ENCODE results near the gene PTK7.
"Not testable (repeated sequence)": the region's sequence is repeated elsewhere in the genome, so short reads cannot be mapped to it uniquely, and the experiment has no call there.

PTK7 gene

DNA sequence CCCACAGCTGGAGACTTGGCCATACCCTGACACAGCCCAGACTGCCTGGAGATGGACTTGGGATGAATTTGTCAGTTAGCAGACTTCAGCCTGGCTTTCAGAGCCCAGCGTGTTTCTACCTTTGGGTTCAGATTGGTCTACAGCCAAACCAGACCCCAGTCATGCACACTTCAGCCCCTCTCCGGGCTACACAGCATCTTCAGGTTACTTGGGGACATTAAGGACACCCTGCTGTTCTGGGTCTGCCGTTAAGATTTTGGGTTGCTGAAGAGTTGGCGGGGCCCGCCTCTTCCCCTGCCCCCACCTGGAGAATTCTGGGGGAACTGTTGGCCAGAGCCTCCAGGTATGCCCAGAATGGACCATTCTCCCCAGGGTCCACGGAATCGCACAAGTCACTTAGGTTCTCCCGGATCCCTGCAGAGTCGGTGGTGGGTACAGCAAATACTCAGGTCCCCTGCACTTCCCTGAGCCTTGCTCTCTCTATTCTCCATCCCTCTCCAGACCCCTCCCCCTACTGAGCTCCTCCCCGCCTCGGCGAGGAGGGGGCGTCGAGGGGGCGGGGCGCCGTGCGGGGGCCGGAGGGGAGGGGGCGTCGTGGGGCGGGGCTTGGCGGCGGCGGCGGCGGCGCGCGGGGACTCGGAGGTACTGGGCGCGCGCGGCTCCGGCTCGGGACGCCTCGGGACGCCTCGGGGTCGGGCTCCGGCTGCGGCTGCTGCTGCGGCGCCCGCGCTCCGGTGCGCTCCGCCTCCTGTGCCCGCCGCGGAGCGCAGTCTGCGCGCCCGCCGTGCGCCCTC, at the start of gene PTK7:
Gene PTK7, plus strand, starts transcription at position 645 of the 794 bp plus-strand sequence. CDS start 175 bp downstream, outside the sequence.
- DNase-seq (ENCODE audit: low spot score): peak; percentile 33

DNA sequence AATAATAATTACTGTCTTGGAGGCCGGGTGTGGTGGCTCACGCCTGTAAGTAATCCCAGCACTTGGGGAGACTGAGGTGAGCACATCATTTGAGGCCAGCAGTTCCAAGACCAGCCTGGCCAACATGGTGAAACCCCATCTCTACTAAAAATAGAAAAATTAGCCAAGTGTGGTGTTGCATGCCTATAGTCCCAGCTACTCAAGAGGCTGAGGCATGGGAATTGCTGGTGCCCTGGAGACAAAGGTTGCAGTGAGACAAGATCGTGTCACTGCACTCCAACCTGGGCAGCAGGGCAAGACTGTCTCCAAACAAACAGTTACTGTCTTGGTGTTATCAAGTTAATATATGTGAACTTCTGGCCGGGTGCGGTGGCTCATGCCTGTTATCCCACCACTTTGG, 49.7 kb upstream of the PTK7 start:
- DNase-seq (ENCODE audit: low spot score): no peak

DNA sequence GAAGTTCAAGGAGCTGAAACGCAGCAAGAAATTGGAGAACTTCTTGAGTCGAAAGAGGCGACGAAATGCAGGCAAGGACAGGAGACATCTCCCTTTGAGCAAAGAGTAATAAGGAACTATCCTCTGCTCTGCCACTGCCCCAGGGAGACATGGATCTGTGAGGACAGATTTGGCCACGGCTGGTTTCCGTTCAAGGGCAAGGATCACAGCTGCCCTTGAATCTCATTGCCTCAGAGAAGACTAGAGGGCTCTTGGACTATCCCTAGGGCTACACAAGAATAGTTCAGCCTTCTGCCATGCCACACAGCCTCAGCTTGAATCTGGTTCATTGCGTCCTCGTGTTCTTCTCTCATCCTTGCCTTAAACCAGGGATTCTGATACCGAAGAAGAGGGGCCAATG, 47.0 kb upstream of the PTK7 start:
- no peak for DNase-seq (ENCODE audit: low spot score)

DNA sequence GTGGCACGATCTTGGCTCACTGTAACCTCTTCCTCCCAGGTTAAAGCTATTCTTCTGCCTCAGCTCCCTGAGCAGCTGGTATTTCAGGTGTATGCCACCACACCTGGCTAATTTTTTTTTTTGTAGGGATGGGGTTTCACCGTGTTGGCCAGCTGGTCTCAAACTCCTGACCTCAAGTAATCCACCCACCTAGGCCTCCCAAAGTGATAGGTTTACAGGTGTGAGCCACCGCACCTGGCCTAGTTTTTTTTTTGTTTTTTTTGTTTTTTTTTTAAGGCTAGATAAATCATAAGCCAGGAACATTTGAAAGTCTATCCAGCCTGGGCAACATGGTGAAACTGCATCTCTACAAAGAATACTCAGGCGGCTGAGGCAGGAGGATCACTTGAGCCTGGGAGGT, 43.8 kb upstream of the PTK7 start:
- no peak for DNase-seq (ENCODE audit: low spot score)

DNA sequence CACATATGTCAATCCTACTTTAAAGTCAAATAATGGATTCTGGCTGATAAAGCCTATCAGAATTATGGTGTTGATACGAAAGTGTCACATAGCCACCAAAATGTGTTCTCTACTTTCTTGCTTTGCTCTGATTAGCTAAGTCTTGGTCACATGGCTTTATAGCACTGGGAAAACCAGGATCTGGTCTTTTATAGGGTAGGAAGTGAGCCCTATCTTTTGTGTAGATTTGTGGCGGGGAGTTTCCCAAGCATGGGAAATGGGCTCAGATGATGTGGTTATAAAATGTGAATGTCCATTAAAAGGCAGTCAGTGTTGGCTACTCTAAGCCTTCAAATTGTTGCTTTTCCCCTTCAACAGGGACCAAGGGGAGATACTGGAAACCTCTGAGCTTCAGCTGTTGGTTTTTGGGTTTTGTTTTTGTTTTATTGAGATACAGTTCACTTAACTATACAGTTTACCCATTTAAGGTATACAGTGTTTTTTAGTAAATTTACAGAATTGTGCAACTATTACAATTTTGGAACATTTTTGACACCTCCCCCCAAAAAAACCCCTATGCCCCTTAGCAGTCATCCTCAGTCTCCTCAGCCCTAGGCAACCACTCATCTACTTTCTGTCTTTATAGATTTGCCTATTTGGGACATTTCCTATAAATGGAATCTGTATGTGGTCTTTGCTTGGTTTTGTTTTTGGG, 42.5 kb upstream of the PTK7 start:
- no peak for DNase-seq (ENCODE audit: low spot score)

DNA sequence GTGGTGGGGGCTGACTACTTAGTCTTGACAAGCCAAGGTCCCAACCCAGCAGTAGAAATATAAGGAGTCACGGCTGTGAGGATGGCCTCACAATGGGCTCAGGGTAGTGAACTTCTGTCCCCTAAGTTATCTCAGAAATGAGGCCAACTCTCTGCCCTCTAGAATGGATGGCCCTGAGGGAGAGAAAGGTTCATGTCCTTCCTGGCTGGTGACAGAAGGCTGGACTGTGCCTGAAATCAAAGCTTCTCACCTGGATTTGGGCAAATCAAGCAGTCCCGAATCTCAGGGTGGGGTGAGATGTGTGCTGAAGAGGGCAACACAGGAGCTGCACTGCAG, 42.0 kb upstream of the PTK7 start:
- DNase-seq (ENCODE audit: low spot score): no peak

DNA sequence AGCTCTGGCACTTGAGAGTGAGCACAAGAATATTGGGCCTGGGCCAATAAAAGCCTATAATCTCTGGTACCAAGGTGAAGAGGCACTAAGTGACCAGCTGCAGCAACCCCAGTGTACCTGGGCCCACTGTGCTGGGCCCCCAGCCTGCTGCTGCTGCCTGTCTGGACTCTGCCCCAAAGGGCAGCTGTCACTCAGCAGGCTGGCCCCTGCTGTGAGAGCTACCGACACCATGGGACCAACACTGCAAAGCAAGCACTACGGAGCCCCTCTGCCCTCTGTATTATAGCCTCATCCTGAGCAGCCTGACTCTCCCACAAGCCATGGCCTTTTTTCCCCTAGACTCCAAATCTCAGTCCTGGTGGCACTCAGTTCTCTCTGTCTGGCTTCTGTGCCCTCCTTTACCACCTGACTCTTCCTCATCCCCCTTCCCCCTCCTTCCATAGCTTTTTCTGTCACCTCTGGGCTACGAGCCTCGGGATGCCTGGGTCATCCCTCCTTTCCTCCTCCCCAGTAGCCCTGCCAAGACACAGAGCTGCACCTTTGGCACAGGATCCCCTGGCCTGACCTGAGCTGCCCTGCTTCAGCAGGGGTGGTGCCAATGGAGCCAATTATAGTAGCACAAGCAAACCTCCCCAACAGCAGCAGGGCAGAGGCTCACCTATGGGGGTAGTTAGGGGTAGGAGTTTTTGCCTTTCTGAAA, 40.5 kb upstream of the PTK7 start:
- DNase-seq (ENCODE audit: low spot score): no peak

DNA sequence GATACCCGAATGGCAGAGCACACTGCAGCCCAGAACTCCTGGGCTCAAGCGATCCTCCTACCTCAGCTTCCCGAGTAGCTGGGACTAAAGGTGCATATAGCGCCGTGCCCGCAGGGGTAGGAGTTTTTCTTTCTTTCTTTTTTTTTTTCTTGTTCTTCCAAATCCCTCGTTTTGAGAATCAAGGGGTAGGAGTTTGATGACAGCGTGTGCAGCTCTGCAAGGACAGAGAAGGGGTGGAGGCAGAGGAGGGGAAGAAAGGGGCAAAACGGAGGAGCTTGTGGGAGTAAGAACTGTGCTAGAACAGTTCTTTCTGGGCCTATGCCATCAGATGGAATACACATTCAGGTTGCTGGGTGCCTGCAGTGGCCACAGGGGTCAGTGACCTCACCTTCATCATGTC, 39.4 kb upstream of the PTK7 start:
- no peak for DNase-seq (ENCODE audit: low spot score)

DNA sequence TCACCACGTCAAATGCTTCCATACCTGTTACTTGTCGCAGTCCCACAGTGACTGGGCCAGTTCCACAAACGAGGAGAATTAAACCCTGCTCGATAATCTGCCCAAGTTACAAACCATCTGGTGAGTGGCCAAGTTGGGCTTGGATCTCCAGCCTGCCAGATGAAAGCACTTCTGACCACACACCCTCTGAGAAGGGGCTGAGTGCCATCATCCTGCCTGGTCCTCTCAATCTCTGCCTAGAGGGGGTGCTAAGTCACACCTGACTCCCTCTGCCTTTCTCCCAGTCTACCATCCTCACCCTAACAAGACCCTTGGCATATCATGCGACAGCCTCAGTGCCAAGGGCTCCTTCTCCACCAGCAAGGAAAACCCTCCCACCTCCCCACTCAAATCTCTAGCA, 38.9 kb upstream of the PTK7 start:
- DNase-seq (ENCODE audit: low spot score): no peak

DNA sequence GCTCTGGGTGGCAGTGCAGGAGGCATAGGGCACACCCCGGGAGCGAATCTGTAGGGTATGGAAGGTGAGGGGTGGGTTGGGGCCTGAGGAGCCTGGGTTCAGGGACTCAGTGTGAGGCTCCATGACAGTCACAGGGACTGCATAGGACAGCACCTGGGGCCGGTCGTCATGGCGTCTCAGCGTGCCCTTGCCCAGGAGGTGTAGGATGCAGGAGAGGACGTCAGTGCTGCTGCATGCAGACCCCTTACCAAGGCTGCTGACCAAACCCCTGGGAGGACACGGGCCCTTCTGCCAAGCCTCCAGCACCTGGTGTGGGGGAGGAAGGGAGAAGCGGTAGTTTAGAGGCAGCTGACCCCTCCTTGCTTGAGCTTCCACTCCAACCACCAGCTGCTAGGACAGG, 38.4 kb upstream of the PTK7 start:
- no peak for DNase-seq (ENCODE audit: low spot score)

DNA sequence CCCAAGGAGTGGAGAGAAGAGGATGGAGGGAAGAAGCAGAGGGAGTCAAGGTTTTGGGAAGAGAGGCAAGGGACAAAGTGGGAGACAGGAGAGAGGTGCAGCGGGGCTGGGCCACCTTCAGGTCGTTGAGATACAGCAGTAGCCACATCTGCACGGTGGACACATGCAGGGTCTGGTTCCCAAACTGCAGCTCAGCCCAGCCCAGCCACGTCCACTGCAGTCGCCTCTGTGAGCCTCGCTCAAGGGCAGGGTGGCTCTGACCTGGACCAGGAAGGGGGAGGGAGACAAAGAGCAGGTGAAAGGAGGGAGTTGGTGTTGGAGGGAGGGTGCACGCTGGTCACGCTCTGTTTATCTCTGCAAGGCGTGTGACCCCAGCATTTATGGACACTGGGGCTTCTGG, 37.4 kb upstream of the PTK7 start:
- DNase-seq (ENCODE audit: low spot score): no peak

DNA sequence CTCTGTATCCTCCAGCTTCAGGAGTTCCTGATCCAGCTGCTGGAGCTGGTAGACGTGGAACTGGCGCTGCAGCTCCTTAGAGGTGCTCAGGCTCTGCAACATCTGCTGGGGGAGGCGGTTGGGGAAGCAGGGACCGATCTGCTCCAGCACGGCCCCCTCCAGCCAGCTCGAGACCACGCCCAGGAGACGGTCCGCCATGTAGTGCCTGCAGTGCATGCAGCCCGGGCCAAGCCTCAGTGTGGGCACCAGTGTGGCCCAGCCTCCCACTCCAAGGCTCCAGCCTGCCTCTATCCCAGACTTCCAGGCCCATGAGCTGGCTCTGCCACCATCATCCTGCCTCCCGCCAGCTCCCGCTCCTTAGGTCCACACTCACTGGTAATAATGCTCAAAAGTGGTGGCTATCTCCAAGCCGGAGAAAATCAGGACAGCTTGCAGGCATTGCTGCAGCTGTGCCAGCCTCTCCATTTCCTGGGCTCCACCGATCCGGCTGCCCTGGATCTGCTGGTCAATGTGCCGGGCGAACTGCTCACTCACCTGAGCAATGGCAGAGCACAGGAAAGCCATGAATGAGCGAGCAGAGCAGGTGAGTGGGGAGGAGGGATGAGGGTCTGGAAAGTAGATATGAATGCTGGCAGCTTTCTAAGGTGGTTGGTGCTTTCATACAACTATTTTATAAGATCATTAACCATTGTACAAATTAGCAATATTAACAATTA, 35.4 kb upstream of the PTK7 start:
- no peak for DNase-seq (ENCODE audit: low spot score)

DNA sequence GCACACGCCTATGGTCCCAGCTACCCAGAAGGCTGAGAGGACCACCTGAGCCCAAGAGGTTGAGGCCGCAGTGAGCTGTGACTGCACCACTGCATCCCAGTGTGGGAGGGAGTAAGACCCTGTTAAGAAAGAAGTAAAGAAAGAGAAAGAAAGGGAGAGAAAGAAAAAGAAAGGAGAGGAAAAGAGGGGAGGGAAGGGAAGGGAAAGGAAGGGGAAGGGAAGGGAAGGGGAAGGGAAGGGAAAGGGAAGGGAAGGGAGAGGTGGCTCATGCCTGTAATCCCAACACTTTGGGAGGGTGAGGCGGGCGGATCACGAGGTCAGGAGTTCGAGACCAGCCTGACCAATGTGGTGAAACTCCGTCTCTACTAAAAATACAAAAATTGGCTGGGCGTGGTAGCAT, 34.6 kb upstream of the PTK7 start:
- DNase-seq (ENCODE audit: low spot score): not testable (repeated sequence)

DNA sequence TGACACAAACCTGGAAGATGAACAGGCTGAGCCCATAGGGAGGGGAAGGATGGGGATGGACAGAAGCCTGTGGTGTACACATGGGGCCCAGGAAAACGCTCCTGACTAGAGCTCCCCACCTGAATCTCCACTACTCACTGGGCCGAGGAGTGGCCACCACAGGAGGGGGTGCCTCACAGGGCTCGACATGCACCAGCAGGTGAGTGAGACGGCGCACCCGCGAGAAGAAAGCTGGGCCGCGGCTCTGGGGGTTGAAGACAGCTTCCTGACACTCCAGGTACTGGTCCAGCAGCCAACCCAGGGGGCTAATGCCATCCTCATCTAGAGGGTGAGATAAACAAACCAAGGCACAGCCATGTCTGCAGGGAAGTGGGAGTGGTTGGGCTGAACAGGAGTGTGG, 32.8 kb upstream of the PTK7 start:
- no peak for DNase-seq (ENCODE audit: low spot score)

DNA sequence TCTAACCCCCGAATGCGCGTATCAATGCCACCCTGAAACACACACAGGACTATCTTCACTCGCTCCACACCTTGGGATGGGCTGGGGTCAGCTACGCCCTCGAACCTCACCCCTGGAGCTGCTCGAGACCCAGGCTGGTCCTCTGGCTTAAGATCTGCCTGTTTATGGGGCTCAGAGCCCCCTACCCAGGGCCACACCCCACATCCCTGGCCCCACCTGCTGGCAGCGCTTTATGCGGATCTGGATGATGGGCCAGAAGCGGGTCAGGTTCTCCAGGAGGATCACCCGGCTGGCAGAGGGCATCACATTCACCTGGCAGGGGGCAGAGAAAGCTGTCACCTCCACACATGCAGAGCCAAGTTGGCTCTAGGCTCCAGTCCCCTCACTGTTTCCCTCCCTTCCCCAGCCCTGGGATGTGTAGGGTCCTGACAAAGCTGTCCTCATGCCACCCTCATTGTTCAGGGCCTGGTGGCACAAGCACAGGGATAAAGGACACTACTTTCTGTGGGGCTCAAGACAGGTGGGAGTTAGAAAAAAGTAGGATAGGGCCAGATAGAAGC, 30.7 kb upstream of the PTK7 start:
- DNase-seq (ENCODE audit: low spot score): no peak

DNA sequence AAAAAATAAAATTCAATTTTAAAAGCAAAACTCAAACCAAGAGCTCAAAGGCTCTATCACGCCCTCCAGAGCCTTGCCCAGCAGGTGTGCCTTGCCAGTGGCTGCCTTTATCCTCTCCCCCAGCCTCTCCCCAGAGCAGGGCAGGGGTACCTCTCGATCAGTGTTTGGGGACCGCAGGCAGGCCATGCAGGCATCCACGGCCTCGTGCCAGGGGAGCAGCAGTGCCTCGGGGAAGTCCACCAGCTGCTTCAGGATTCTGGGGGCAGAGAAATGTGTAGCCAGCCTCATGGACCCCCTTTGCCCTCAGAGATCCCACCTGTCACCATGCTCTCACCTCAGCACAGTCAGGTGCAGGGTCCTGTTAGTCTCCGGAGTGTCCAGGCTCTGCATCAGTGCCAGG, 28.1 kb upstream of the PTK7 start:
- no peak for DNase-seq (ENCODE audit: low spot score)

DNA sequence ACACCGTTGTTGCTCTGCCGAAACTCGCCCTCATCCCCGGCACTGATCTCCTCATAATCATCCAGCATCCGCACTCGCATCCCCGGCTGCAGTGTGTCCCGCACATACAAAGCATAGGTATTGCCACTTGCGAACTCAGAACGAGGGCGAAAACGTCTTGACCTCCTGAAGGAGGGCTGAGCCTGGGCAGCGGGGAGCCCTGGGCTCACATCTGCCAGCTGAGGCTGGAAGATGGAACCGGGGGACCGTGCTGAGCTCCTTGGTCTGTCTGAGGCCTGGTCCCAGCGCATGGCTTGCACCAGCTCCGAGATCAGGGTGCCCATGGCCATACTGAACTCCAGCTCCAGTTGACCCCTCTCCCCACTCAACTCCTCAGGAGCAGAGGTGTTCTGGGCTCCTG, 25.1 kb upstream of the PTK7 start:
- DNase-seq (ENCODE audit: low spot score): no peak

DNA sequence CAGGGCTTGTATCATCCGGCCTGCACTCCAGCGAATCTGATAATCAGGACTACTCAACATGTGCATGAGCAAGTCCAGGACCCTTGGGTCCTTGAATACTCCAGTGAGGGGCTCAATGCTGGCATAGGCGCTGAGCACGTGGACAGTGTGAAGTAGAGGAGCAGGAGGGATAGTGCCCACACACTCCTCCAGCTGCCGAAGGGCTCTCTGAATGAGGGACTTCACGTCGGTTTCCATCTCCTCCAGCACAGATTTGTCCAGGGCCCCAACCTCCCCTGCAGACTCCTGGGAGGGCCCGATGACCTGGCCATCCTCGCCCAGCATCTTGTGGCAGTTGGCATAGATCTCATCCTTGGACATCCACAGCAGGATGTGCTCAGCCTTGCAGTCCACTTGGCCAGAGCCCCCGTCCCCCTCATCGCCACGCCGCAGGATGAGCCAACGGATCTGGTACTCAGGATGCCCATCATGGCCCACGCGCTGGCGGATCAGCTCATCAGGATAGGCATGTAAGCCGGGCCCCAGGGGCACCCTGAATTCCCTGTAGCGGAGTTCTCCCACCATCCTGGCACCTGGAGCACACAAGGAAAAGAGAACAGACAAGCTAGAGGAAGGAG, 23.8 kb upstream of the PTK7 start:
- DNase-seq (ENCODE audit: low spot score): no peak

DNA sequence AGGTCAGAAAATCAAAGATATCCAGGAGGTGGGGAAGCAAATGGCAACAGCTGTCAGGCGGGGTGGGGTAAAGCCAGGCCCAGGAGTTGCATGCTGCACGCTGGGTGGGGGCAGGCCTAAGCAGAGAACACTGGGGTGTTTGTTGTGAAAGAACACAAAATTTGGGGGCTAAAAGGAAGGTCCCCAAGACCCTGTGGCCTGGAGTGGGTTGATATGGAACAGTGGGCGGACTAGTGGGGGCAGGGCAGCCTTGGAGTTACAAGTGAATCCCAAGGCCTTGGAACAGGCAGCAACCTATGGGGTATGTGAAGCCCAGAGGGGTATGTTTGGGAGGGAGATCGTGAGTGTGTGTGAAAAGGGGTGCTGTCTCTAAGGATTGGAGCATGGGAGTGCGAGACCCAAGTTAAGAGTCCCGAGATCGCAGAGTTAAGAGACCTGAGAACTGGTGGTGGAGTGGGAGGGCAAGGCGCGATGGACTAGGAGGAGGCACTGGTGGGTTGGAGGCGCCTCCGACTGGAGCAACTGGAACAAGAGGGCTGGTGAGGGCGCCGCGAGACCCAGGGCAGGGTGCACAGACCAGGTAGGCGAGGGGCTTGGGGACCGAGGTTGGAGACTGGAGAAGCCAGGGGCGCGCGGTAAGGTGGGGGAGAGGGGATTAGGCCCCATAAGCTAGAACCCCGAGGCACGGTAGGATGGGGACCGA, 23.1 kb upstream of the PTK7 start:
- DNase-seq (ENCODE audit: low spot score): no peak

DNA sequence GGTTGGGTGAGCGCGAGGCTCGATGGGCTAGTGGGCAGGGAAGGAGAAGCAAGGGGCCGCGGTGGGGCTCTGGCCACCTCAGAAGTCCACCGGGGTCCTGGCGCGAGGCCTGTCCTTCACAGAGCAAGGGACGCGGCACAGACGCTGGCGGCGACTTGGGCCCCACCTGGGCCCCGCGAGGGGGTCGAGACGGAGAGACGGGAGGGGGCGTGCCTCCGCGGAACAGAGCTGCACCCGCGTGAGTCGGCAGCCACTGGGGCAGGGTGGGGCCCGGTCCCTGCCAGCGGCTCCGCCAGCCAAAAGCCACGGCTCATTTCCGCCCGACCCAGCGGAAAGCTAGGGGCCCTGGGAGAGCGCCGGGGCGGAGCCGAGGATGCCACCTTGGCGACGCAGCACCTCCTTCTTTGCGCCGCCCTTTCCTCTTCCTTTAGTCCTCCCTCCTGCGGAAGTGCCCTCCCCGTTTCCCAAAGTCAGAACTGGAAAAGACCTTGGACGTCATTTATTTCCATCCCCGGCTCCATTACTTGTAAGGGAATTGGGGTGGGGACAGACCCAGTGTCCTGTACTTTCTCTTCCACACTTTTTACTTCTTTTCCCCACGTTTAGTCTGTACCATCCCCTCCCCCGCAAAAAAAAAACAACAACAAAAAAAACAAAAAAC, 22.4 kb upstream of the PTK7 start, which contains the start of gene CUL7:
Gene CUL7, minus strand, starts transcription at position 307 of the 661 bp plus-strand sequence. CDS start 1,063 bp downstream, outside the sequence.
- DNase-seq (ENCODE audit: low spot score): peak; percentile 91

Measured in Ammon's horn (tissue), 1 donor.